SU-DHL-6 (cell line): ENCODE data around the gene RRBP1.
A peak's percentile ranks its signal among the peaks of the same experiment; 100 is the strongest.

ENCODE experiments used
- H2AFZ ChIP-seq: fragments of 200-600 bp; sonication (generic); 2 replicates; pipeline ENCODE4 v1.6.1; 2014; ENCODE audit warnings: low read depth, mild to moderate bottlenecking, moderate library complexity, mixed read lengths, antibody characterized with exemption, low read length; ENCODE audit not compliant: severe bottlenecking
- H3F3A ChIP-seq: fragments of 200-600 bp; shearing (Covaris generic); 2 replicates; pipeline ENCODE4 v1.6.0; 2016; ENCODE audit warnings: antibody characterized with exemption, mild to moderate bottlenecking; ENCODE audit not compliant: insufficient read depth
- H3K27ac ChIP-seq: fragments of 200-600 bp; sonication (generic); 2 replicates; pipeline ENCODE4 v1.5.1; 2016; ENCODE audit warnings: low read depth, mild to moderate bottlenecking, low read length, moderate library complexity, mixed read lengths
- H3K27me3 ChIP-seq: fragments of 200-600 bp; sonication (generic), shearing (Covaris generic); 2 replicates; pipeline ENCODE4 v1.6.0; 2014; ENCODE audit warnings: mild to moderate bottlenecking, low read length
- H3K36me3 ChIP-seq: fragments of 200-600 bp; sonication (generic); 2 replicates; pipeline ENCODE4 v1.6.1; 2014; ENCODE audit warnings: mild to moderate bottlenecking, low read length, mixed read lengths
- H3K4me2 ChIP-seq: fragments of 300-600, 200-600 bp; shearing (Covaris generic), sonication (generic); 2 replicates; pipeline ENCODE4 v1.6.0; 2014; ENCODE audit warnings: low read length, low read depth, mild to moderate bottlenecking; ENCODE audit not compliant: poor library complexity, severe bottlenecking
- H3K4me3 ChIP-seq: fragments of 200-600 bp; sonication (generic); 2 replicates; pipeline ENCODE4 v1.5.1; 2014; ENCODE audit warnings: antibody characterized with exemption, low read length, mild to moderate bottlenecking, mixed read lengths; ENCODE audit not compliant: insufficient read depth, poor library complexity, severe bottlenecking
- H3K79me2 ChIP-seq: fragments of 200-600 bp; sonication (generic); 2 replicates; pipeline ENCODE4 v1.6.1; 2014; ENCODE audit warnings: mild to moderate bottlenecking, low read length, moderate library complexity; ENCODE audit not compliant: insufficient read depth
- H3K9ac ChIP-seq: fragments of 200-600 bp; sonication (generic); 2 replicates; pipeline ENCODE4 v1.7.0; 2014; ENCODE audit warnings: mild to moderate bottlenecking, low read length
- H3K9me2 ChIP-seq: fragments of 200-600 bp; sonication (generic); replicated peaks from 2 replicates; pipeline ENCODE4 v1.6.1; 2014; ENCODE audit warnings: low read length; ENCODE audit not compliant: insufficient read depth
- H3K9me3 ChIP-seq: fragments of 200-600 bp; sonication (generic); 2 replicates; pipeline ENCODE4 v1.6.1; 2014; ENCODE audit warnings: low read length, mixed read lengths; ENCODE audit not compliant: insufficient read depth
- H4K20me1 ChIP-seq: fragments of 200-600 bp; sonication (generic); 2 replicates; pipeline ENCODE4 v1.6.1; 2014; ENCODE audit warnings: low read depth, mild to moderate bottlenecking, antibody characterized with exemption, low read length, moderate library complexity, mixed read lengths
- EZH2phosphoT487 ChIP-seq: fragments of 200-600 bp; sonication (generic), shearing (Covaris generic); conservative IDR thresholded peaks from 2 replicates; pipeline ENCODE4 v1.6.1; 2018; ENCODE audit warnings: mild to moderate bottlenecking, antibody characterized with exemption, low read length, moderate library complexity, mixed read lengths
- TF ChIP-seq, protein P1 (sequence below): fragments of 200-600 bp; sonication (generic); IDR thresholded peaks from one replicate; pipeline ENCODE4 v1.5.1; 2017; ENCODE audit warnings: antibody characterized with exemption, mild to moderate bottlenecking, low read length, moderate library complexity; ENCODE audit not compliant: insufficient read depth, poor library complexity, severe bottlenecking

RRBP1 gene

DNA sequence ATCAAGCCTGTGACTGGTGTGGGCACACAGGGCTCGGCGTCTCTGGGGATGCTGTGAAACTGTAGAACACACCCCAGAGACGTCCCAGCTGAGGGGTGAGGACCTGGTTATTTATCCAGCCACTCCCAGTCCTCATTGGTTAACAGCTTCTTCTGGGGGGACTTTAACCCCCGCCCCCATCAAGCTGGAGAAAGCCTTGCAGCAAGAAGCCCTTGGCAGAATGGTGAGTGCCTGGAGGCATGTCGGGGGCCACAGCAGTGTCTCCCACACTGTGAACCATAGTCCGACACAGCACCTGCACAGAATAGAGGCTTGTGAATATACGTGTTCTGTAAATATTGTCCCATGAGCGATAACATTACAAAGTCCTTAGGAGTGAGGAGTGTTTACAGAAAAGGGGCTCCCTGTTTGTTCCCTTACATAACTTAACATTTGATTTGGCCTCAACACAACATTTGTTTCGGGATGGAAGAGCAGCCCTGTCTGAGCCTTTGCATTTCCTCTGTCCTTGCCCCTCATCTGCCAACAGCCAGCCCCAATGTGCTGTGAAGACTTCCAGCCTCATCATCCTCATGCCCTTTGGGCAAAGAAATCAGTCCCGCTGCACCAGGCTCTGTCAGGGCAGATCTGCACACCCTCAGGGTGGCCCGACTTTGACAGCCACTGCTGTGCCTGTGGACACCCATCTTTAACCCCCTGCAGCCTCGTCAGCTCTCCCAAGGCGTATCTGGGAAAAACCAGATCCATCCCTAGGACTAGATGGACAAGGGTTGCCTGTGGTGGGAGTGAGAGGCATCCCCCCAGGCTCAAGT lies 2.2 kb upstream of the RRBP1 start:
- Histone ChIP-seq H3K9me3 (no peaks in the 10 kb centered on the region), H3K27me3 (no peaks in the 10 kb centered on the region), H3K9me2 (no peaks in the 10 kb centered on the region), H3K4me3 (no peak overlapping the region), H3K27ac (no peak overlapping the region), H3K9ac (no peak overlapping the region), H3K4me2 (no peak overlapping the region), H2AFZ (no peak overlapping the region), H3K36me3 (no peaks in the 10 kb centered on the region), H3K79me2 (0 out of 2 replicates have a peak, but pooled peaks cover 6% of the 10 kb centered on the region), H3F3A (no peaks in the 10 kb centered on the region), H4K20me1 (no peaks in the 10 kb centered on the region)
- no peak for TF ChIP-seq EZH2phosphoT487
- TF ChIP-seq, protein P1, sequence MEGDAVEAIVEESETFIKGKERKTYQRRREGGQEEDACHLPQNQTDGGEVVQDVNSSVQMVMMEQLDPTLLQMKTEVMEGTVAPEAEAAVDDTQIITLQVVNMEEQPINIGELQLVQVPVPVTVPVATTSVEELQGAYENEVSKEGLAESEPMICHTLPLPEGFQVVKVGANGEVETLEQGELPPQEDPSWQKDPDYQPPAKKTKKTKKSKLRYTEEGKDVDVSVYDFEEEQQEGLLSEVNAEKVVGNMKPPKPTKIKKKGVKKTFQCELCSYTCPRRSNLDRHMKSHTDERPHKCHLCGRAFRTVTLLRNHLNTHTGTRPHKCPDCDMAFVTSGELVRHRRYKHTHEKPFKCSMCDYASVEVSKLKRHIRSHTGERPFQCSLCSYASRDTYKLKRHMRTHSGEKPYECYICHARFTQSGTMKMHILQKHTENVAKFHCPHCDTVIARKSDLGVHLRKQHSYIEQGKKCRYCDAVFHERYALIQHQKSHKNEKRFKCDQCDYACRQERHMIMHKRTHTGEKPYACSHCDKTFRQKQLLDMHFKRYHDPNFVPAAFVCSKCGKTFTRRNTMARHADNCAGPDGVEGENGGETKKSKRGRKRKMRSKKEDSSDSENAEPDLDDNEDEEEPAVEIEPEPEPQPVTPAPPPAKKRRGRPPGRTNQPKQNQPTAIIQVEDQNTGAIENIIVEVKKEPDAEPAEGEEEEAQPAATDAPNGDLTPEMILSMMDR: no peak

DNA sequence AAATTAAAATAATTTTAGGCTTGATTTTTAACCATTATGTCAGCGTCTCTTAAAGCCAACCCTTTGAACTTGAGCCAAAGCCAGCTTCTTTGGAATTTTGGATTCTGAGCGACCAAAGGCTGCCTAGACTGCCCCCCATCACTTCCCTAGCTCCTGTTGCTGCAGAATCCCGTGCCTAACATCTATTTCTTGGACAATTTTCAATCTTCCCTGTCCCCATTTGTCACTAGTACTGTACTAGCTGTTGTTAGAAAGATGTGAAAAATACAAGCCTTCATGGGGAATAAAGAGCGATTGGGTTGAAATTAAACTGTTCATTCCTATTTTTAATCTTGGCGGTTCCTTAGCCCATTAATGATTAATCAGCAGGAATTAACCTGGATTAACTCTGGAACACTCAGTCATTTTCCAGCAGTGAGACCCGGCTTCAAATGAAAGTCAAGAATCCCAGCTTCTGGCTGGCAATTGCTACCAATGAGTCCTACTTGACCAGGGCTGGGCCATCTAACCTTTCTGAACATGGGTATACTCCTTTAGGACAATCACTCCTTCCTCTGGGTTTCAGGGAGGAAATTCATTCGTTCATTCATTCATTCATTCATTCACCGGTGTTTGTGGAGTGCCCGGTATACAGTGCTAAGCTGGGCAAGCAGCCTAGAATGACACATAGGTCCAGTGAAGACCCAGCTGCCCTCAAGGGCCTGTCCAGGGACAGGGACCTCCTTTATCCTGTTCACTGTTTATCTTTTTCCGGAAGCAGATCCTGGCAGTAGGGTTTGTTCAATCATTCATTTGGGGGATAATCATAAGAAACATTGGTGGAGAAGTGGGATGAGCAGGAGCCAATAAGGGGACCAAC lies 1.4 kb upstream of the RRBP1 start:
- no peaks in the 10 kb centered on the region for H3K9me2 ChIP-seq
- no peak overlapping the region for H3K4me2 ChIP-seq
- H2AFZ ChIP-seq: peak overlapping the region; percentile 66
- no peaks in the 10 kb centered on the region for H3F3A ChIP-seq
- no peak overlapping the region for H3K4me3 ChIP-seq
- H3K9ac ChIP-seq: no peak overlapping the region
- H3K79me2 ChIP-seq: 0 out of 2 replicates have a peak, but pooled peaks cover 6% of the 10 kb centered on the region
- H3K9me3 ChIP-seq: no peaks in the 10 kb centered on the region
- H3K36me3 ChIP-seq: no peaks in the 10 kb centered on the region
- H3K27ac ChIP-seq: no peak overlapping the region
- TF ChIP-seq, protein P1: no peak
- no peak for TF ChIP-seq EZH2phosphoT487
- no peaks in the 10 kb centered on the region for H4K20me1 ChIP-seq
- H3K27me3 ChIP-seq: no peaks in the 10 kb centered on the region

DNA sequence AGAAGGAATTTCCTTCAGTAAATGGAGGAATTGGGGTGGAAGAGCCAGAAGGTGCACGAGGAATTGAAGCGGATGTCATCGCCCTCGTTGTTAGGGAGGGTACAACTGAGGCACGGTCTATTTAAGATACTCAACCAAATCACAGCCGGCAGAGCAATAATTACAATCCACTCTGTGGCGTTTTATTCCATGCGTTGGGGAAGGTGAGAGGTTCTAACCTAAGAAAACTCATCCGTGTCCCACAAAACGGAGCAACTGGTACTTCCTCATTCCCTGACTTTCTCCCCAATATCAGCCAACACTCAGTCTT lies 802 bp upstream of the RRBP1 start:
- Histone ChIP-seq H3K27me3 (no peaks in the 10 kb centered on the region), H3K79me2 (0 out of 2 replicates have a peak, but pooled peaks cover 6% of the 10 kb centered on the region), H3K4me2 (peak overlapping the region; percentile 55), H2AFZ (peak overlapping the region; percentile 66), H3F3A (no peaks in the 10 kb centered on the region), H3K36me3 (no peaks in the 10 kb centered on the region), H3K4me3 (peak overlapping the region; percentile 63), H3K27ac (no peak overlapping the region), H3K9ac (peak overlapping the region; percentile 54), H3K9me2 (no peaks in the 10 kb centered on the region), H3K9me3 (no peaks in the 10 kb centered on the region), H4K20me1 (no peaks in the 10 kb centered on the region)
- TF ChIP-seq EZH2phosphoT487: no peak
- TF ChIP-seq, protein P1: no peak
